ENCODE data around the gene TRAPPC13.
"Not testable (repeated sequence)": the region's sequence is repeated elsewhere in the genome, so short reads cannot be mapped to it uniquely, and the experiment has no call there.

The TRAPPC13 gene

GRCh38 chr5:65624571-65625555 is at the start of gene TRAPPC13, which contains the start of gene SHLD3:
TRAPPC13 (plus strand) TSS chr5:65625027; CDS start chr5:65625061, 34 bp downstream.
SHLD3 (plus strand) TSS chr5:65625027; CDS start chr5:65629588, 4,561 bp downstream.
- peak; percentile 96 for DNase-seq

- DNase-seq, result no peak
Observed at GRCh38 chr5:65577141-65577540, 47.7 kb upstream of the TRAPPC13 start.

DNA sequence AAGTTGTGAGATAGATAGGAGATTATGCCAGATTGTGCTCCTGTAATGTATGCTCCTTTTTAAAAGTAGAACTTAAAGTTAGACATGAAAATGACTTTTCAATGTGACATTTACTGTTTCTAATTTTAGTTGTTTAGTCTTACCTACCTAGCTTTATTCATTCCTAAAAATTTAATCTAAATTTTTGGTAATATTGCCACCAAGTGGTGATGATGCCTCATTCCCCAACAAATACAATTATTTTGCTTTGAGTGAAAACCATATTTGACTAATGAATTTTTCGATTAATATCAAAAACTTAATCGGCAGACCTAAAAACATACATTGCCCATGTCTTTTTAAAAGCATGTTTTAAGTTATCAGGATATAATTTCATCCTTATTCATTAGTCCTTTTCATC is 36.1 kb upstream of the TRAPPC13 start:
- no peak for DNase-seq

DNA sequence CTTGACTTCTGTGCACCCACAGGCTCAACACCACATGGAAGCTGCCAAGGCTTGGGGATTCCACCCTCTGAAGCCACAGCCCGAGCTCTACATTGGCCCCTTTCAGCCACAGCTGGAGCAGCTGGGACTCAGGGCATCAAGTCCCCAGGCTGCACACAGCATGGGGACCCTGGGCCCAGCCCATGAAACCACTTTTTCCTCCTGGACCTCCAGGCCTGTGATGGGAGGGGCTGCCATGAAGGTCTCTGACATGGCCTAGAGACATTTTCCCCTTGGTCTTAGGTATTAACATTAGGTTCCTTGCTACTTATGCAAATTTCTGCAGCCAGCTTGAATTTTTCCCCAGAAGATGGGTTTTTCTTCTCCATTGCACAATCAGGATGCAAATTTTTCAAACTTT is 23.1 kb upstream of the TRAPPC13 start:
- DNase-seq, result not testable (repeated sequence)

GRCh38 chr5:65611524-65611923 is 13.3 kb upstream of the TRAPPC13 start:
- no peak for DNase-seq

GRCh38 chr5:65612298-65612907 is 12.4 kb upstream of the TRAPPC13 start:
- no peak for DNase-seq

GRCh38 chr5:65620021-65620420 is 4.8 kb upstream of the TRAPPC13 start:
- no peak for DNase-seq

DNA sequence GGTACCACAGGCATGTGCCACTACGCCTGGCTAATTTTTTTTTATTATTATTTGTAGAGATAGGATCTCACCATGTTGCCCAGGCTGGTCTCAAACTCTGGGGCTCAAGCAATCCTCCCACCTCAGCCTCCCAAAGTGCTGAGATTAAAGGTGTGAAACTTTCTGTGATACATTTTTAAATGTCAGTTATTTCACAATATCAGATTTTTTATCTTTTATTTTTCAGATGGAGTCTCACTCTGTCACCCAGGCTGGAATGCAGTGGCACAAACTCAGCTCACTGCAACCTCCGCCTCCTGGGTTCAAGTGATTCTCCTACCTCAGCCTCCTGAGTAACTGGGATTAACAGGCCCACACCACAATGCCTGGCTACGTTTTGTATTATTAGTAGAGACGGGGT is 2.9 kb upstream of the TRAPPC13 start:
- not testable (repeated sequence) for DNase-seq

GRCh38 chr5:65623482-65623881 is 1.3 kb upstream of the TRAPPC13 start:
- no peak for DNase-seq

DNA sequence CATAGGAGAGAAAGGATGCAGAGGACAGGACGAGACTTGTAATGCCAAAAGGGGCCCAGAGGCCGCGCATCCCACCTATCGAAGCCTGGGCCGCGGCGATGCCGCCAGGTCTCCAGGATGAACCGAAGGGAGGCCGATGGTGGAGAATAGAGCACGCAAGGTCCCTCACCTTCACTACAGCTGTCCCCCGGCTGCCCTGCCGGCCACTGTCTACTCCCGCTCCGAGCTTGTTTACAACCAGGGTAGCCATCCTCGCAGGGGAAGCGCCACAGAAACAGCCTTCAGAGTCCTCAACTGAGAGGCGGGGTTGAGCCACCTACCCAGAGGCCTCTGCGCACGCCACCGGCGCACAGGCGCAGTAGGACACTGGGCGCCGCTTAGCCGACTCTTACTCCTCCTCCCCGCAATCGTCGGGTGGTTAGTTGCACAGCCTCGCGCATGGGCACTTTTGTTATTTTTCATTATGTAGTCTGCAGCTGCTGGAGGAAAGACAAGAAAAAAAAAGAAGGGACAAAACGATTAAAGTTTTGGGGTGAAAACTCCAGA is 729 bp upstream of the TRAPPC13 start, which contains the start of gene TRIM23:
TRIM23 (minus strand) TSS at position 309 of the 546 bp plus-strand sequence; CDS start at position 250, 59 bp downstream.
- DNase-seq, result peak; percentile 96

DNA sequence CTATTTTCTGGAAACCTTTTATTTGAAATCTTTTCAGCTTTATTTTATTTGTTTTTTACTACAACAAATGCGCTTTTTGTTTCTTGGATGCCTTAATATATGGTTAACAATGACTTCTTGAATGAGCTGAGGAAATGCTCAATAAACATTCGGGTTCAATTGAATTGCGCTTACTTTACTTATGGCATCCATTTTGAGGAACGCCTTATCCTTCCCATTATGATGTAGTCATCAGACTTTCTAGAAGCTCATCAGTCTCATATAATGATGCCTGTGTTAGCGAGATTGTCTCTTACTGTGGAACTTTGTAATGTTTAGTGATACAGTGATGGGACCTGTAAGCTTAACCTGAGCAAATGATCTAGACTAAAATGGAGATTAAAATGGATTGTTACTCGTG is 916 bp downstream of the TRAPPC13 start:
- DNase-seq, result no peak

- no peak for DNase-seq
Observed at GRCh38 chr5:65630981-65631380, 6.2 kb downstream of the TRAPPC13 start.

- no peak for DNase-seq
Observed at GRCh38 chr5:65640240-65640639, 15.4 kb downstream of the TRAPPC13 start.

- no peak for DNase-seq
Observed at GRCh38 chr5:65646938-65647337, 22.1 kb downstream of the TRAPPC13 start.

- DNase-seq, result no peak
Observed at GRCh38 chr5:65647941-65648340, 23.1 kb downstream of the TRAPPC13 start.

DNA sequence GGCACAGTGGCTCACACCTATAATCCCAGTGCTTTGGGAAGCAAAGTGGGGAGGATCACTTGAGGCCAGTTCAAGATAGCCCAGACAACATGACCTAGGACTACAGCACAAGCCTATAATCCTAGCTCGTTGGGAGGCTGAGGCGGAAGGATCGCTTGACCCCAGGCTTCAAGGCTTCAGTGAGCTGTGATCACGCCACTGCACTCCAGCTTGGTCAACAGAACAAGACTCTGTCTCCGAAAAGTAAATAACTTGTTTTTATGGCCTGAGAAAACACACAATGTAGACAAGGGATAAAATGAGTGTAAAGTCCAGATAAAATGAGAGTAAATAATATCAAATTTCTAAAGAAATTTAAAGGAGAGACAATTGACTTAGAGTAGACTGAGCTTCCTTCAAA is 26.3 kb downstream of the TRAPPC13 start:
- no peak for DNase-seq

DNA sequence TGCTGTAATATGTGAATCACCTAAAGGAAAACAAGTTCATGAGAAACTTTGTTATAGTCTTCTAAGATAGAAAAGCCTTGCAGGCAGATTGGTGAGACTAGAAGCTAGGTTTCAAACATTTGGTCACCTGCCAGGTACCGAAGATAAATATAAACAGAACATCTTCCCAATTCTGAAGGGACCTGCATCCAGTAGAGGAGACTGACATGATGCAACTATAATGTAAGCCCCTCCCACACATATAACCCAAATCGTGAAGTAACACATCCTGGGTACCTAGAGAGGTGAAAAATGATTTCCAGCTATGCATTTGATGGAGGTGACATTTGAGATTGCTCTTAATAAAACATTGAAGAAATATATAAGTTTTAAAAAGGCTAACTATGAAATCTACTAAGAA is 29.9 kb downstream of the TRAPPC13 start:
- DNase-seq, result no peak

DNA sequence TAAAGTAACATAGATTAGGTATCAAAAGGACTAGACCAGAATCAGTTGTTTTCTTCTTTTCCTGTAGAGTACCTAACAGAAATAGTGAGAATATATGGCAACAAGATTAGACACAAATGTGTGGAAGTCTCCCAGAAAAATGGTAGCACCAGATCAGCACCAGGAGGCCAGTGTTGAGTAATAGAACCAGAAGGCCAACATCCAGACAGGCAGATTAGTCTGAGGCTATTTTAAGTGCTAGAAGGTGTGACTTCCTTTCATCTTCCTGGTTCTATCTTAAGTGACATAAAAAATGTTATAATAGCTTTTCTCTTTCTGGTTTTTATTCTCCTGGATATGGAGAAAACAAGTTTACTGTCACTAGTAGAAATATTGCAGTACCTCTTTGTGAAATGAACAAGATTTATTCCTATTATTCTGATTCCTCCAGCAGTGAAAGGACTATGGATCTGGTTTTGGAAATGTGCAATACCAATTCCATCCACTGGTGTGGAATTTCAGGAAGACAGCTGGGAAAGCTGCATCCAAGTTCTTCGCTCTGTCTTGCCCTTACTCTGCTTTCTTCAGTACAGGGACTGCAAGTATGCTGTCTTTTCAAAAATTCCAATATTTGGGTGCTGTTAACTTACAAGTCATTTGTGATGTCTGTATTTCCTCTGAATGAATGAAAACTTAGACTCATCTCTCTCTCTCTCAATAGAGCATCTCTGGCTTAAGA is 39.1 kb downstream of the TRAPPC13 start:
- no peak for DNase-seq

DNA sequence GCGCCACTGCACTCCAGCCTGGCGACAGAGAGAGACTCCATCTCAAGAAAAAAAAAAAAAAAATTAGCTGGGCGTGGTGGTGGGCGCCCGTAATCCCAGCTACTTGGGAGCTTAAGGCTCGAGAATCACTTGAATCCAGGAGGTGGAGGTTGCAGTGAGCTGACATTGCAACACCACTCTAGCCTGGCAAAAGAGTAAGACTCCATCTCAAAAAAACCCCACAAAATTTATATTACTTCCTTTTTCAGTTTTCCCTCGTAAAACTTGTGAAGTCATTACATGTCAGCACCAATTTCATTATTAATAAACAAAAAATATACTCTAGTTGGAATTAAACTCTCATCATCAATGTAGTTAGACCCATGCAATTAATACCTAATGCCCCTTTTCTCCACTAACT is 43.9 kb downstream of the TRAPPC13 start:
- DNase-seq, result no peak

DNA sequence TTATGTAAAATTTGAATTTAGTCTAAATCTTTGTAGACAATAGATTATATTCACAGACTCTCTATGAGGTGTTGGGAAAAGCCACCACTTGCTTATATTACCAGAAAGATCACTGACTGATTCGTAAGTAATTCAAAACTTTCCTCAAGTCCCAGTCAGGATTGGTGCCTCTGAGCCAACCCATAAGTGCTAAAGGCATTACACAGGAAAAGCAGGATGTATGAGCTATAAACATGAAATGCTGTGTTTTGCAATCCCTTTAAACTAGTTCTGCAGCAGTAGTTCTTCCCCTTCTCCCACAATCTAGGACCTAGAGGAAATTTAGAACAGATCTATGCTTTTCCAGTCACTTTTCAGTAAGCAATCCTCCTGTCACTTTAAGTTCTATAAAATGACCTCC is 48.0 kb downstream of the TRAPPC13 start:
- DNase-seq, result no peak

DNA sequence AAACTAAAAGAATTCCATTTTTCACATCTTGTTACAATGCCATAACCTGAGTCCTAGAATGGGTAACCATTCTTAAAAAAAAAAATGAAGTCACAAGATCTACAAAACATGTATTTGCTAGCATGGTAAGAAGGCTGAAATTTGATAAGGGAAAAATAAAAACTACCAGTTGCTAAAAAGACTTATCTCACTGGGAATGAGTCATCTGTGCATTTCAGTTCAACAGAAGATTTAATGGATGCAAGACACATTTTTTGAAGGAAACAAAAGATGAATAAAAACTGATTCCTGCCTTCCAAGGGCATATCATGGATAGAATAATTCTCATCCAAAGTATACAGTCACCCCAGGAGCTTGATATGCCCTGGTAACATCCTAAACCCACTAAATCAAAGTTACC is 49.9 kb downstream of the TRAPPC13 start:
- DNase-seq, result no peak

GRCh38 chr5:65676056-65676455 is 51.2 kb downstream of the TRAPPC13 start:
- DNase-seq, result not testable (repeated sequence)

DNA sequence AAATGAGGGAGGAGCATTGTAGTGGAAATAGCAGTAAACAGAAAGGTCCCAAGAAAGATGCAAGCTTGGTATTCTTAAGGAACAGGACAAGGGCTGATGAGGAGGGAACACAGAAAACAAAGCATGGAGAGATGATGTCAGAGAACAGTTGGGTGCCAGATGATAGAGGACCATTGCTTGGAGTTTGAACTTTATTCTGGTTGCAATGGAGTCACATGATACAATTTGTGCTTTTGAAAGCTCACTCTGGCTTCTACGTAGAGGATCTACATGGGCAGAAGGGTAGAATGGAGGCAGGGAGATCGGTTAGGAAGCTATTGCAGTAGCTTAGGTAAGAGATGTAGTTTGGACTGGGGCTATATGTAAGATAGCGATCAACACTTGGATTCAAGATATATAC is 57.3 kb downstream of the TRAPPC13 start:
- DNase-seq, result no peak

All from NCI-H2227 treated with DMSO at 0.1 percent for 48 hours (cell line).